Measurements from ENCODE around the gene WDR62. TPM values are rescaled to one million over a fixed set of nuclear protein-coding genes. Genes with fewer than 3 reads are reported as not detected.

The WDR62 gene
- total RNA-seq, 1 donor from 2014 or later: 2.4 TPM

- Mint-ChIP-seq H3K4me3 (ENCODE audit: unreplicated experiment) (peak overlapping the region; percentile 40), H3K9me3 (ENCODE audit: unreplicated experiment) (peaks cover 3% of the 10 kb centered on the region), H3K27ac (ENCODE audit: unreplicated experiment) (no peak overlapping the region), H3K4me1 (ENCODE audit: low read depth, unreplicated experiment) (peaks cover 6% of the 10 kb centered on the region), H3K27me3 (ENCODE audit: low read depth, unreplicated experiment) (no peaks in the 10 kb centered on the region), H3K36me3 (ENCODE audit: low read depth, unreplicated experiment) (peaks cover 37% of the 10 kb centered on the region)
- no peaks in the 10 kb centered on the region for H3K9me3 ChIP-seq (ENCODE audit: insufficient read depth, low read depth, low read length)
- H3K4me1 ChIP-seq (ENCODE audit: insufficient read depth, low read length): peaks cover 7% of the 10 kb centered on the region
- peaks cover 48% of the 10 kb centered on the region for H3K36me3 ChIP-seq (ENCODE audit: insufficient read depth, low read length)
- H3K4me2 ChIP-seq (ENCODE audit: low read length): no peak overlapping the region
- H2AFZ ChIP-seq (ENCODE audit: low read depth, low read length): no peak overlapping the region
- H3K27ac ChIP-seq (ENCODE audit: low read depth, low read length): no peak overlapping the region
- DNase-seq (ENCODE audit: low read depth) (no peak), FAIRE-seq (no peak)
- H3K79me2 ChIP-seq (ENCODE audit: insufficient read depth, low read length): peaks cover 59% of the 10 kb centered on the region
- H3K27me3 ChIP-seq (ENCODE audit: insufficient read depth, low read length): no peaks in the 10 kb centered on the region
- no peak overlapping the region for H3K9ac ChIP-seq (ENCODE audit: low read length)
- peaks cover 66% of the 10 kb centered on the region for H4K20me1 ChIP-seq (ENCODE audit: insufficient read depth, low read length)
- no peak overlapping the region for H3K4me3 ChIP-seq (ENCODE audit: insufficient read depth, low read depth, low read length)
- TF ChIP-seq EZH2 (IDR thresholded peaks at IDR 0.05; ENCODE audit: insufficient read depth, low read length) (no peak), CTCF (IDR thresholded peaks at IDR 0.05; ENCODE audit: insufficient read depth, low read depth, low read length) (no peak)
These were observed 89.9 kb downstream of the WDR62 start for GRCh38 chr19:36144624-36145023.

DNA sequence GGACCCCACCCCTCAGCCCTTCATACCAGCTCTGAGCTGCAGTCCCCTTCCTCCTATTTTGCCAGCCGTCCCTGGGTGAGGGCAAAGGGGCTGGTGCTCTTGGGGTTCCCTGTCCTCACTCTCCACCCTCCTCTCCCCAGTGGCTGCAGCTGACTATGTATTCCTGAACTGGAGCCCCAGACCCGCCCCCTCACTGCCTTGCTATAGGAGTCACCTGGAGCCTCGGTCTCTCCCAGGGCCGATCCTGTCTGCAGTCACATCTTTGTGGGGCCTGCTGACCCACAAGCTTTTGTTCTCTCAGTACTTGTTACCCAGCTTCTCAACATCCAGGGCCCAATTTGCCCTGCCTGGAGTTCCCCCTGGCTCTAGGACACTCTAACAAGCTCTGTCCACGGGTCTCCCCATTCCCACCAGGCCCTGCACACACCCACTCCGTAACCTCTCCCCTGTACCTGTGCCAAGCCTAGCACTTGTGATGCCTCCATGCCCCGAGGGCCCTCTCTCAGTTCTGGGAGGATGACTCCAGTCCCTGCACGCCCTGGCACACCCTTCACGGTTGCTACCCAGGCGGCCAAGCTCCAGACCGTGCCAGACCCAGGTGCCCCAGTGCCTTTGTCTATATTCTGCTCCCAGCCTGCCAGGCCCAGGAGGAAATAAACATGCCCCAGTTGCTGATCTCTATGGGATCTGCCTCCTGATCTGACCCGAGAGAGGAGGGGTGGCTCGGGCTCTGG is 95.1 kb downstream of the WDR62 start:
- no peak overlapping the region for H3K4me3 ChIP-seq (ENCODE audit: insufficient read depth, low read depth, low read length)
- H3K27me3 Mint-ChIP-seq (ENCODE audit: low read depth, unreplicated experiment): no peaks in the 10 kb centered on the region
- H3K9me3 ChIP-seq (ENCODE audit: insufficient read depth, low read depth, low read length): no peaks in the 10 kb centered on the region
- TF ChIP-seq CTCF (IDR thresholded peaks at IDR 0.05; ENCODE audit: insufficient read depth, low read depth, low read length) (no peak), EZH2 (IDR thresholded peaks at IDR 0.05; ENCODE audit: insufficient read depth, low read length) (no peak)
- FAIRE-seq (no peak), DNase-seq (ENCODE audit: low read depth) (no peak)
- H3K36me3 ChIP-seq (ENCODE audit: insufficient read depth, low read length): peaks cover 32% of the 10 kb centered on the region
- no peaks in the 10 kb centered on the region for H3K27me3 ChIP-seq (ENCODE audit: insufficient read depth, low read length)
- H3K27ac ChIP-seq (ENCODE audit: low read depth, low read length): no peak overlapping the region
- H3K4me1 ChIP-seq (ENCODE audit: insufficient read depth, low read length): no peaks in the 10 kb centered on the region
- peaks cover 62% of the 10 kb centered on the region for H4K20me1 ChIP-seq (ENCODE audit: insufficient read depth, low read length)
- no peaks in the 10 kb centered on the region for H3K4me1 Mint-ChIP-seq (ENCODE audit: low read depth, unreplicated experiment)
- H3K9me3 Mint-ChIP-seq (ENCODE audit: unreplicated experiment): no peaks in the 10 kb centered on the region
- no peak overlapping the region for H3K4me2 ChIP-seq (ENCODE audit: low read length)
- peaks cover 33% of the 10 kb centered on the region for H3K36me3 Mint-ChIP-seq (ENCODE audit: low read depth, unreplicated experiment)
- H3K79me2 ChIP-seq (ENCODE audit: insufficient read depth, low read length): peaks cover 19% of the 10 kb centered on the region
- H2AFZ ChIP-seq (ENCODE audit: low read depth, low read length): no peak overlapping the region
- no peak overlapping the region for H3K27ac Mint-ChIP-seq (ENCODE audit: unreplicated experiment)
- H3K4me3 Mint-ChIP-seq (ENCODE audit: unreplicated experiment): no peak overlapping the region
- no peak overlapping the region for H3K9ac ChIP-seq (ENCODE audit: low read length)

GRCh38 chr19:36150586-36150985 is 95.9 kb downstream of the WDR62 start:
- H4K20me1 ChIP-seq (ENCODE audit: insufficient read depth, low read length): peaks cover 55% of the 10 kb centered on the region
- H3K9ac ChIP-seq (ENCODE audit: low read length): no peak overlapping the region
- H3K4me3 Mint-ChIP-seq (ENCODE audit: unreplicated experiment): no peak overlapping the region
- H3K27ac ChIP-seq (ENCODE audit: low read depth, low read length): no peak overlapping the region
- no peak overlapping the region for H3K27ac Mint-ChIP-seq (ENCODE audit: unreplicated experiment)
- H3K9me3 ChIP-seq (ENCODE audit: insufficient read depth, low read depth, low read length): no peaks in the 10 kb centered on the region
- H3K9me3 Mint-ChIP-seq (ENCODE audit: unreplicated experiment): no peaks in the 10 kb centered on the region
- H3K4me1 Mint-ChIP-seq (ENCODE audit: low read depth, unreplicated experiment): peaks cover 3% of the 10 kb centered on the region
- FAIRE-seq: no peak
- H3K36me3 ChIP-seq (ENCODE audit: insufficient read depth, low read length): peaks cover 29% of the 10 kb centered on the region
- H2AFZ ChIP-seq (ENCODE audit: low read depth, low read length): no peak overlapping the region
- peaks cover 14% of the 10 kb centered on the region for H3K79me2 ChIP-seq (ENCODE audit: insufficient read depth, low read length)
- H3K4me3 ChIP-seq (ENCODE audit: insufficient read depth, low read depth, low read length): no peak overlapping the region
- H3K27me3 ChIP-seq (ENCODE audit: insufficient read depth, low read length): no peaks in the 10 kb centered on the region
- H3K27me3 Mint-ChIP-seq (ENCODE audit: low read depth, unreplicated experiment): no peaks in the 10 kb centered on the region
- peaks cover 36% of the 10 kb centered on the region for H3K36me3 Mint-ChIP-seq (ENCODE audit: low read depth, unreplicated experiment)
- no peak for TF ChIP-seq EZH2 (IDR thresholded peaks at IDR 0.05; ENCODE audit: insufficient read depth, low read length)
- TF ChIP-seq CTCF (IDR thresholded peaks at IDR 0.05; ENCODE audit: insufficient read depth, low read depth, low read length): no peak
- no peak for DNase-seq (ENCODE audit: low read depth)
- H3K4me2 ChIP-seq (ENCODE audit: low read length): no peak overlapping the region
- H3K4me1 ChIP-seq (ENCODE audit: insufficient read depth, low read length): no peaks in the 10 kb centered on the region
